22Rv1 (cell line): ENCODE measurements around the gene DDB1.
A peak's percentile ranks its signal among the peaks of the same experiment; 100 is the strongest.

ENCODE experiments used
- H3K27ac ChIP-seq: fragments of 450-650 bp; 2 replicates; pipeline ENCODE4 v1.5.1; 2017
- CTCF ChIP-seq: fragments of 450-650 bp; IDR thresholded peaks from 2 replicates; pipeline ENCODE4 v1.5.1; 2017; ENCODE audit warnings: mild to moderate bottlenecking
- ZFX ChIP-seq: fragments of 450-650 bp; IDR thresholded peaks from 2 replicates; pipeline ENCODE4 v1.6.1; 2017; ENCODE audit warnings: antibody characterized with exemption, borderline replicate concordance

The DDB1 gene

GRCh38 chr11:61361741-61362541, 29.0 kb upstream of the DDB1 start, which contains the start of the genes CYB561A3 and TMEM138:
Gene CYB561A3 (minus strand): TSS chr11:61361882. CDS start chr11:61356713, 5,169 bp downstream.
Gene TMEM138 (plus strand): TSS chr11:61362374. CDS start chr11:61364391, 2,017 bp downstream.
- TF ChIP-seq CTCF (no peak), ZFX (no peak)

GRCh38 chr11:61361237-61361740, 28.4 kb upstream of the DDB1 start:
- H3K27ac ChIP-seq, result peak overlapping the region; percentile 98
- TF ChIP-seq ZFX, result no peak
- TF ChIP-seq CTCF, result no peak

More at GRCh38 chr11:61361741-61362541, 29.0 kb upstream of the DDB1 start, which contains the start of the genes CYB561A3 and TMEM138:
- H3K27ac ChIP-seq, result peak within 1 kb of the TSS; percentile 98

- no peak for TF ChIP-seq ZFX
- no peak for TF ChIP-seq CTCF
- H3K27ac ChIP-seq, result no peak overlapping the region
Measured at GRCh38 chr11:61359516-61359915, 26.6 kb upstream of the DDB1 start.

GRCh38 chr11:61358566-61358965, 25.7 kb upstream of the DDB1 start:
- H3K27ac ChIP-seq, result no peak overlapping the region

DNA sequence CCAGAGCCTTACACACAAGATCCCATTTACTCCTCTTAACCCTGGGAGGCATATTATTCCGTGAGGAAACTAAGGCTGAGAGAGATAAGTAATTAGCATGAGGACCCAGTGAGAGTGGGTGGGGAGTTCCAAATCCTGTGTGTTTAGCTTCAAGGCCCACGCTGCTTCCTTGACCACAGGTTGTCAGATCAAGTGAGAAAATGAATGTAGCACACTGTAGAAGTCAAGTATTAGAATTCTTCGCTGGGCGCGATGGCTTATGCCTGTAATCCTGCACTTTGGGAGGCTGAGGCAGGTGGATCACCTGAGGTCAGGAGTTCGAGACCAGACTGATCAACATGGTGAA, 25.0 kb upstream of the DDB1 start:
- H3K27ac ChIP-seq, result no peak overlapping the region
- TF ChIP-seq ZFX, result no peak
- TF ChIP-seq CTCF, result no peak

More at GRCh38 chr11:61358566-61358965, 25.7 kb upstream of the DDB1 start:
- TF ChIP-seq CTCF (no peak), ZFX (no peak)

- no peak overlapping the region for H3K27ac ChIP-seq
- TF ChIP-seq CTCF (no peak), ZFX (no peak)
Measured at GRCh38 chr11:61357233-61357893, 24.5 kb upstream of the DDB1 start.
